C4-2B (cell line): ENCODE data around the gene AMMECR1.

Source experiments
- CTCF ChIP-seq: fragments of 450-650 bp; conservative IDR thresholded peaks from 2 replicates; pipeline ENCODE4 v1.5.1; 2017; ENCODE audit warnings: mild to moderate bottlenecking
- ZFX ChIP-seq: fragments of 450-650 bp; IDR thresholded peaks from 2 replicates; pipeline ENCODE4 v1.6.1; 2017

- no peak for TF ChIP-seq CTCF
- no peak for TF ChIP-seq ZFX
Measured at GRCh38 chrX:110359273-110359672, 41.4 kb upstream of the AMMECR1 start.
